ENCODE measurements around the gene ACO2. TPM values are rescaled to one million over a fixed set of nuclear protein-coding genes. Genes with fewer than 3 reads are reported as not detected.

The ACO2 gene
- total RNA-seq, 1 donor from 2014 or later, result 83.5 TPM

GRCh38 chr22:41480397-41480735 is 11.4 kb downstream of the ACO2 start:
- Mint-ChIP-seq H3K4me1 (ENCODE audit: unreplicated experiment) (peaks cover 8% of the 10 kb centered on the region), H3K27me3 (ENCODE audit: unreplicated experiment) (peaks cover 2% of the 10 kb centered on the region), H3K9me3 (ENCODE audit: unreplicated experiment) (no peaks in the 10 kb centered on the region), H3K4me3 (ENCODE audit: unreplicated experiment) (no peak overlapping the region), H3K27ac (ENCODE audit: unreplicated experiment) (peak overlapping the region; percentile 38), H3K36me3 (ENCODE audit: low read depth, unreplicated experiment) (no peaks in the 10 kb centered on the region)
- no peak for TF ChIP-seq CTCF (IDR thresholded peaks at IDR 0.05; ENCODE audit: unreplicated experiment)
- no peak for DNase-seq (ENCODE audit: low spot score)

GRCh38 chr22:41481131-41481830 is 12.4 kb downstream of the ACO2 start:
- TF ChIP-seq CTCF (IDR thresholded peaks at IDR 0.05; ENCODE audit: unreplicated experiment), result no peak
- no peak overlapping the region for H3K27ac Mint-ChIP-seq (ENCODE audit: unreplicated experiment)
- no peak overlapping the region for H3K4me3 Mint-ChIP-seq (ENCODE audit: unreplicated experiment)
- no peaks in the 10 kb centered on the region for H3K36me3 Mint-ChIP-seq (ENCODE audit: low read depth, unreplicated experiment)
- no peak for DNase-seq (ENCODE audit: low spot score)
- H3K9me3 Mint-ChIP-seq (ENCODE audit: unreplicated experiment), result no peaks in the 10 kb centered on the region
- peaks cover 2% of the 10 kb centered on the region for H3K27me3 Mint-ChIP-seq (ENCODE audit: unreplicated experiment)
- H3K4me1 Mint-ChIP-seq (ENCODE audit: unreplicated experiment), result peaks cover 12% of the 10 kb centered on the region

- no peak for TF ChIP-seq CTCF (IDR thresholded peaks at IDR 0.05; ENCODE audit: unreplicated experiment)
- H3K36me3 Mint-ChIP-seq (ENCODE audit: low read depth, unreplicated experiment), result no peaks in the 10 kb centered on the region
- H3K27me3 Mint-ChIP-seq (ENCODE audit: unreplicated experiment), result peaks cover 2% of the 10 kb centered on the region
- no peak for DNase-seq (ENCODE audit: low spot score)
- no peak overlapping the region for H3K27ac Mint-ChIP-seq (ENCODE audit: unreplicated experiment)
- peaks cover 12% of the 10 kb centered on the region for H3K4me1 Mint-ChIP-seq (ENCODE audit: unreplicated experiment)
- no peaks in the 10 kb centered on the region for H3K9me3 Mint-ChIP-seq (ENCODE audit: unreplicated experiment)
- H3K4me3 Mint-ChIP-seq (ENCODE audit: unreplicated experiment), result no peak overlapping the region
Measured at GRCh38 chr22:41481925-41482318, 13.0 kb downstream of the ACO2 start.

- peaks cover 2% of the 10 kb centered on the region for H3K27me3 Mint-ChIP-seq (ENCODE audit: unreplicated experiment)
- DNase-seq (ENCODE audit: low spot score), result no peak
- no peak for TF ChIP-seq CTCF (IDR thresholded peaks at IDR 0.05; ENCODE audit: unreplicated experiment)
- peak overlapping the region; percentile 8 for H3K4me3 Mint-ChIP-seq (ENCODE audit: unreplicated experiment)
- no peaks in the 10 kb centered on the region for H3K36me3 Mint-ChIP-seq (ENCODE audit: low read depth, unreplicated experiment)
- H3K4me1 Mint-ChIP-seq (ENCODE audit: unreplicated experiment), result peaks cover 12% of the 10 kb centered on the region
- no peaks in the 10 kb centered on the region for H3K9me3 Mint-ChIP-seq (ENCODE audit: unreplicated experiment)
- no peak overlapping the region for H3K27ac Mint-ChIP-seq (ENCODE audit: unreplicated experiment)
Measured at GRCh38 chr22:41482319-41482935, 13.5 kb downstream of the ACO2 start.

- H3K27ac Mint-ChIP-seq (ENCODE audit: unreplicated experiment), result no peak overlapping the region
- H3K27me3 Mint-ChIP-seq (ENCODE audit: unreplicated experiment), result peaks cover 7% of the 10 kb centered on the region
- no peak overlapping the region for H3K4me3 Mint-ChIP-seq (ENCODE audit: unreplicated experiment)
- DNase-seq (ENCODE audit: low spot score), result no peak
- H3K36me3 Mint-ChIP-seq (ENCODE audit: low read depth, unreplicated experiment), result no peaks in the 10 kb centered on the region
- TF ChIP-seq CTCF (IDR thresholded peaks at IDR 0.05; ENCODE audit: unreplicated experiment), result no peak
- peaks cover 34% of the 10 kb centered on the region for H3K4me1 Mint-ChIP-seq (ENCODE audit: unreplicated experiment)
- H3K9me3 Mint-ChIP-seq (ENCODE audit: unreplicated experiment), result no peaks in the 10 kb centered on the region
Measured at GRCh38 chr22:41485033-41485432, 16.1 kb downstream of the ACO2 start.

Data from endothelial cell (in vitro differentiated cells).